DMS 273 treated with DMSO at 0.1 percent for 48 hours (cell line): Measurements from ENCODE around the gene KNDC1.

Experiments used
- DNase-seq: peaks from one replicate; lab custom pipeline; 2025; lab: John Stamatoyannopoulos, UW

KNDC1 gene

GRCh38 chr10:133206356-133207040, 46.5 kb downstream of the KNDC1 start:
- DNase-seq: no peak

GRCh38 chr10:133207041-133207600, 47.1 kb downstream of the KNDC1 start:
- DNase-seq: no peak

- no peak for DNase-seq
Measured at GRCh38 chr10:133207627-133208026, 47.6 kb downstream of the KNDC1 start.

GRCh38 chr10:133208466-133208865, 48.4 kb downstream of the KNDC1 start:
- no peak for DNase-seq

- no peak for DNase-seq
Measured at GRCh38 chr10:133209117-133209516, 49.1 kb downstream of the KNDC1 start.

GRCh38 chr10:133209641-133210040, 49.6 kb downstream of the KNDC1 start:
- no peak for DNase-seq

GRCh38 chr10:133210398-133211140, 50.5 kb downstream of the KNDC1 start:
- no peak for DNase-seq

- no peak for DNase-seq
Measured at GRCh38 chr10:133211141-133211830, 51.3 kb downstream of the KNDC1 start.

GRCh38 chr10:133211959-133212852, 52.2 kb downstream of the KNDC1 start:
- no peak for DNase-seq

GRCh38 chr10:133212853-133213494, 53.0 kb downstream of the KNDC1 start:
- DNase-seq: no peak

GRCh38 chr10:133213641-133214467, 53.8 kb downstream of the KNDC1 start:
- DNase-seq: no peak

- DNase-seq: no peak
Measured at GRCh38 chr10:133214468-133215410, 54.7 kb downstream of the KNDC1 start.

- no peak for DNase-seq
Measured at GRCh38 chr10:133215586-133215985, 55.6 kb downstream of the KNDC1 start.

GRCh38 chr10:133216776-133217175, 56.8 kb downstream of the KNDC1 start:
- no peak for DNase-seq

GRCh38 chr10:133217800-133218589, 58.0 kb downstream of the KNDC1 start:
- DNase-seq: no peak

GRCh38 chr10:133218891-133219290, 58.9 kb downstream of the KNDC1 start:
- no peak for DNase-seq

GRCh38 chr10:133219782-133220181, 59.8 kb downstream of the KNDC1 start:
- no peak for DNase-seq

GRCh38 chr10:133221331-133221730, 61.3 kb downstream of the KNDC1 start:
- no peak for DNase-seq
